ENCODE results near the gene MTHFD1L. TPM values are rescaled to one million over a fixed set of nuclear protein-coding genes. Genes with fewer than 3 reads are reported as not detected.
A peak's percentile ranks its signal among the peaks of the same experiment; 100 is the strongest.

Gene MTHFD1L
- total RNA-seq, 4 donors from 2014 or later, result 2.4 to 19.2 (median 8.0) TPM

GRCh38 chr6:150907383-150907782 is 41.9 kb downstream of the MTHFD1L start:
- Histone ChIP-seq H3K4me1 (no peaks in the 10 kb centered on the region), H3K27me3 (no peaks in the 10 kb centered on the region), H3K27ac (no peak overlapping the region), H3K9me3 (no peaks in the 10 kb centered on the region), H3K4me3 (no peak overlapping the region), H3K36me3 (peaks cover 0 to 8% (median 0%) of the 10 kb centered on the region in 3 donors)
- intact Hi-C loops (cut with DNase I), result no loop called here
- WGBS, 2 donors, result 73 to 80% methylated on average over 8 of the region's 8 CpGs
- DNase-seq, result no peak
- no peak for TF ChIP-seq CTCF (IDR thresholded peaks at IDR 0.05)
- TF ChIP-seq POLR2A (IDR thresholded peaks at IDR 0.05), result no peak

- peaks cover 0 to 8% (median 0%) of the 10 kb centered on the region in 3 donors for H3K36me3 ChIP-seq
- DNase-seq, result no peak
- intact Hi-C loops (cut with DNase I), result no loop called here
- no peaks in the 10 kb centered on the region for H3K4me1 ChIP-seq
- TF ChIP-seq CTCF (IDR thresholded peaks at IDR 0.05) (no peak), POLR2A (IDR thresholded peaks at IDR 0.05) (no peak)
- H3K4me3 ChIP-seq, result no peak overlapping the region
- H3K27ac ChIP-seq, result no peak overlapping the region
- H3K27me3 ChIP-seq, result no peaks in the 10 kb centered on the region
- WGBS, 2 donors, result 72 to 86% methylated on average over 2 of the region's 2 CpGs
- H3K9me3 ChIP-seq, result no peaks in the 10 kb centered on the region
These were observed 43.4 kb downstream of the MTHFD1L start for GRCh38 chr6:150908901-150909300.

- intact Hi-C loops (cut with DNase I), result no loop called here
- Histone ChIP-seq H3K36me3 (peaks cover 0 to 8% (median 0%) of the 10 kb centered on the region in 3 donors), H3K4me1 (no peaks in the 10 kb centered on the region), H3K27me3 (no peaks in the 10 kb centered on the region), H3K9me3 (no peaks in the 10 kb centered on the region), H3K4me3 (no peak overlapping the region), H3K27ac (no peak overlapping the region)
- no peak for DNase-seq
- 42 to 52% methylated on average over 2 of the region's 2 CpGs for WGBS, 2 donors
- TF ChIP-seq CTCF (IDR thresholded peaks at IDR 0.05) (no peak), POLR2A (IDR thresholded peaks at IDR 0.05) (no peak)
These were observed 45.1 kb downstream of the MTHFD1L start for GRCh38 chr6:150910561-150910960.

GRCh38 chr6:150914372-150914771 is 48.9 kb downstream of the MTHFD1L start:
- intact Hi-C loops (cut with DNase I), result no loop called here
- H3K36me3 ChIP-seq, result peaks cover 0 to 8% (median 0%) of the 10 kb centered on the region in 3 donors
- WGBS, 2 donors, result 94 to 97% methylated on average over 6 of the region's 6 CpGs

More at GRCh38 chr6:150914372-150914771, 48.9 kb downstream of the MTHFD1L start:
- DNase-seq, result no peak
- H3K27ac ChIP-seq, result peak overlapping the region in 1 of 4 donors; percentile 12
- no peaks in the 10 kb centered on the region for H3K27me3 ChIP-seq
- H3K4me3 ChIP-seq, result no peak overlapping the region
- no peaks in the 10 kb centered on the region for H3K4me1 ChIP-seq
- TF ChIP-seq CTCF (IDR thresholded peaks at IDR 0.05), result no peak
- no peak for TF ChIP-seq POLR2A (IDR thresholded peaks at IDR 0.05)
- H3K9me3 ChIP-seq, result no peaks in the 10 kb centered on the region
